HuH-7.5 (cell line): ENCODE measurements around the gene LTBR.

Source experiments
- DNase-seq: peaks from one replicate; pipeline ENCODE4 v3.0.0; 2011; ENCODE audit warnings: low spot score

LTBR gene

GRCh38 chr12:6384499-6385436, 806 bp downstream of the LTBR start:
- DNase-seq = no peak

GRCh38 chr12:6386038-6386437, 2.1 kb downstream of the LTBR start:
- DNase-seq = no peak

GRCh38 chr12:6386491-6386890, 2.5 kb downstream of the LTBR start:
- no peak for DNase-seq

GRCh38 chr12:6387541-6387940, 3.6 kb downstream of the LTBR start:
- DNase-seq = no peak

- DNase-seq = no peak
Observed at GRCh38 chr12:6390084-6390799, 6.3 kb downstream of the LTBR start.

GRCh38 chr12:6391013-6391412, 7.1 kb downstream of the LTBR start:
- DNase-seq = no peak

GRCh38 chr12:6392504-6392903, 8.5 kb downstream of the LTBR start:
- DNase-seq = no peak

- DNase-seq = no peak
Observed at GRCh38 chr12:6393109-6393508, 9.1 kb downstream of the LTBR start.

- no peak for DNase-seq
Observed at GRCh38 chr12:6394398-6394797, 10.4 kb downstream of the LTBR start.

GRCh38 chr12:6396031-6396430, 12.1 kb downstream of the LTBR start:
- DNase-seq = no peak

- DNase-seq = no peak
Observed at GRCh38 chr12:6399884-6400644, 16.1 kb downstream of the LTBR start.

- no peak for DNase-seq
Observed at GRCh38 chr12:6404390-6404789, 20.4 kb downstream of the LTBR start.

GRCh38 chr12:6405963-6406362, 22.0 kb downstream of the LTBR start:
- no peak for DNase-seq

- DNase-seq = no peak
Observed at GRCh38 chr12:6407236-6407954, 23.4 kb downstream of the LTBR start.

GRCh38 chr12:6416596-6416995, 32.6 kb downstream of the LTBR start:
- DNase-seq = no peak

- no peak for DNase-seq
Observed at GRCh38 chr12:6418796-6419195, 34.8 kb downstream of the LTBR start.

GRCh38 chr12:6420364-6420763, 36.4 kb downstream of the LTBR start:
- no peak for DNase-seq

GRCh38 chr12:6423267-6424007, 39.5 kb downstream of the LTBR start:
- peak; percentile 62 for DNase-seq

GRCh38 chr12:6424008-6424347, 40.0 kb downstream of the LTBR start:
- DNase-seq = no peak

- DNase-seq = no peak
Observed at GRCh38 chr12:6424866-6425265, 40.9 kb downstream of the LTBR start.
